Retinal pigment epithelial cell (primary cell): ENCODE measurements around the gene ADGRL2.

Experiments used
- DNase-seq: peaks from one replicate; pipeline ENCODE4 v3.0.0-alpha.2; 2010; ENCODE audit warnings: low read depth
- H3K4me3 ChIP-seq: 2 replicates; pipeline ENCODE4 v1.5.1; 2011; ENCODE audit warnings: mild to moderate bottlenecking, low read length, control low read depth, moderate library complexity
- CTCF ChIP-seq: conservative IDR thresholded peaks from 2 replicates; pipeline ENCODE4 v1.5.1; 2011; ENCODE audit warnings: low read depth, low read length, control low read depth, inconsistent platforms

ADGRL2 gene

GRCh38 chr1:81889166-81889565 is 88.4 kb downstream of the ADGRL2 start:
- TF ChIP-seq CTCF, result no peak
- DNase-seq, result no peak
- no peak overlapping the region for H3K4me3 ChIP-seq

- DNase-seq, result no peak
- TF ChIP-seq CTCF, result no peak
- H3K4me3 ChIP-seq, result no peak overlapping the region
Observed at GRCh38 chr1:81894867-81895266, 94.1 kb downstream of the ADGRL2 start.

- no peak overlapping the region for H3K4me3 ChIP-seq
- DNase-seq, result no peak
- TF ChIP-seq CTCF, result no peak
Observed at GRCh38 chr1:81899214-81899821, 98.6 kb downstream of the ADGRL2 start.

- DNase-seq, result no peak
- H3K4me3 ChIP-seq, result no peak overlapping the region
- TF ChIP-seq CTCF, result no peak
Observed at GRCh38 chr1:81907575-81907974, 106.8 kb downstream of the ADGRL2 start.

- no peak for DNase-seq
- H3K4me3 ChIP-seq, result no peak overlapping the region
- TF ChIP-seq CTCF, result no peak
Observed at GRCh38 chr1:81912383-81912782, 111.6 kb downstream of the ADGRL2 start.

- no peak for DNase-seq
- TF ChIP-seq CTCF, result no peak
- no peak overlapping the region for H3K4me3 ChIP-seq
Observed at GRCh38 chr1:81915937-81916336, 115.2 kb downstream of the ADGRL2 start.

- peak; percentile 37 for DNase-seq
Observed at GRCh38 chr1:81920245-81920740, 119.6 kb downstream of the ADGRL2 start.

More at GRCh38 chr1:81920245-81920740, 119.6 kb downstream of the ADGRL2 start:
- H3K4me3 ChIP-seq, result no peak overlapping the region
- TF ChIP-seq CTCF, result no peak
